Thymus (tissue), 11 donors: ENCODE measurements around the gene KLF15. TPM values are rescaled to one million over a fixed set of nuclear protein-coding genes. Genes with fewer than 3 reads are reported as not detected.

Source experiments
- DNase-seq, 9 donors: peaks; one replicate each; pipeline ENCODE4 v3.0.0-alpha.2; 2013; ENCODE audit warnings: low spot score in 9 of 9, low read depth in 6 of 9, missing footprints in 1 of 9
- H3K27ac ChIP-seq, 2 donors: one replicate each; pipeline ENCODE4 v1.5.1; 2013; ENCODE audit warnings: control low read depth in 1 of 2, low read depth in 1 of 2, low read length in 1 of 2, mild to moderate bottlenecking in 1 of 2, moderate library complexity in 1 of 2
- H3K27me3 ChIP-seq, 2 donors: one replicate each; pipeline ENCODE4 v1.5.1; 2013; ENCODE audit warnings: low read length in 1 of 2; ENCODE audit not compliant: control insufficient read depth in 2 of 2, insufficient read depth in 1 of 2
- H3K36me3 ChIP-seq, 2 donors: one replicate each; pipeline ENCODE4 v1.5.1; 2013; ENCODE audit warnings: low read length in 1 of 2, mild to moderate bottlenecking in 1 of 2, moderate library complexity in 1 of 2; ENCODE audit not compliant: control insufficient read depth in 2 of 2, insufficient read depth in 2 of 2
- H3K4me1 ChIP-seq, 2 donors: one replicate each; pipeline ENCODE4 v1.5.1; 2013; ENCODE audit warnings: low read length in 2 of 2; ENCODE audit not compliant: control insufficient read depth in 2 of 2, insufficient read depth in 2 of 2
- H3K4me3 ChIP-seq, 2 donors: one replicate each; pipeline ENCODE4 v1.5.1; 2013; ENCODE audit warnings: low read length in 2 of 2, control low read depth in 1 of 2, mild to moderate bottlenecking in 1 of 2
- H3K9me3 ChIP-seq, 2 donors: one replicate each; pipeline ENCODE4 v1.5.1; 2013; ENCODE audit warnings: low read length in 1 of 2, mild to moderate bottlenecking in 1 of 2; ENCODE audit not compliant: control insufficient read depth in 2 of 2, insufficient read depth in 1 of 2
- WGBS: extraction: QIAGEN DNeasy Blood & Tissue Kit; methylation state at CpG from one replicate; pipeline ENCODE4 v1.1.7; 2013; 5-methylcytosine and 5-hydroxymethylcytosine counted together
- polyA plus RNA-seq: library from polyadenylated mRNA; stranded (reverse); fragments of 200-250 nt; gene quantifications from one replicate; pipeline ENCODE4 v1.2.3, GENCODE V29; 2013
- total RNA-seq: library from RNA; stranded (reverse); fragments of 120-200 nt; gene quantifications from one replicate; pipeline ENCODE4 v1.2.4, GENCODE V29; 2013
- donor health status: healthy.

KLF15 gene
- total and polyA plus RNA-seq, 2 donors = 0.28 to 7.6 TPM

DNA sequence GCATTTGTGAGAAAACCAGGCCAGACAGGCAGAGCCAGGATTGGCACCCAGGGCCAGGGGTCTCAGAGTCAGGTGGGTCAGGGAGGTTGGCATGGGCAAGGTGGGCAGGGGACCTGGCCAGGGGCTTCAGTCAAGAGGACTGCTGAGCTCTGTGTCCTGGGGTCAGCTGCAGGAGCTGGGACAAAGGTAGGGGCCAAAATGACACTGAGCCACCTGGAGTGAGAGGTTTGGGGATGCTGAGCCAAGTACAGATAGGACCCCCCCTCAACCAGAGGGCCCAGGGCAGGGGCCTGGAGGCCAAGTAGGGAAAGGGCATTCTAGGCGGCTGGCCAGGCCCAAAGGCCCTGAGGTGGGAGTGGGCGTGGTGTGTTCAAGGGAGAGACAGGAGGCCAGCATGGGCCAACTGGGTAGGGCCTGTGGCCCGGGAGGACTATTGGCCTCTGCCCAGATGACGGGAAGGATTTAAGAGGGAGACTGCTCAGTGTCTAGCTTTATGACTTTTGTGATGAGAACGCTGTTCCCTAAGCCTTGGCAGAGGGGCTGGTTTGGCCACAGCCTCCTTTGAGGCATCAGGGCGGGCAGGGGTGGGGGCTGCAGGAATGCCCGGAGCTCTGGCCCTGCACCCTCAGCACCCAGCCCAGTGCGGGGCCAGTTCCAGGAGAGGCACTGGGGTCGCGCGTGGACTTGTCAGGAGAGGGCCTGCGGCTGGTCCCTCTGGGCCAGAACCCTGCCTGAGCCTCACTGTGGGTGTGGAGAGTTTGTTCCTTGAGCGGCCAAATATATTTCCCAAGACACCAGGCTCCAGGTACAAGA is 40.6 kb upstream of the KLF15 start:
- H3K4me1 ChIP-seq = no peaks in the 10 kb centered on the region
- DNase-seq = no peak
- no peak overlapping the region for H3K27ac ChIP-seq
- no peak overlapping the region for H3K4me3 ChIP-seq
- 97% methylated on average over 13 of the region's 13 CpGs for WGBS
- H3K9me3 ChIP-seq = no peaks in the 10 kb centered on the region
- peaks cover 15 to 45% of the 10 kb centered on the region in 2 donors for H3K27me3 ChIP-seq
- no peaks in the 10 kb centered on the region for H3K36me3 ChIP-seq

DNA sequence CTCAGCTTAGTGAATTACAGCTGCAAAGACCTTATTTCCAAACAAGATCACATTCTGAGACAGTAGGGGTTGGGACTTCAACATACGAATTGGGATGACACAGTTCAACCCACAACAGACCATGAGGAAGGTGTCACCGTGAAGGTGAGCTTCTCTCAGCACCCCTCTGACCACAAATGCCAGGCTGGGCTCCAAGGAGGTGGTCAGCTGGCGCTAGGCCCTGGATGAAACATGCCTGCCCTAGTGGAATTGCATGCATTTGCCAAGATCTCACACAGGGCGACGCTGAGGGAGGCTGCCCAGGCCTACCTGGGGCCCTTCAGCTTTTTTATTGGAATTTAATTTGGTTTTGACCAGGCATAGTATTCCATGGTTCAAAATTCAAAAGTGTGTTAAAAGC is 39.3 kb upstream of the KLF15 start:
- no peak overlapping the region for H3K4me3 ChIP-seq
- H3K4me1 ChIP-seq = no peaks in the 10 kb centered on the region
- no peak overlapping the region for H3K27ac ChIP-seq
- H3K9me3 ChIP-seq = no peaks in the 10 kb centered on the region
- no peaks in the 10 kb centered on the region for H3K36me3 ChIP-seq
- 94% methylated on average over 5 of the region's 5 CpGs for WGBS
- H3K27me3 ChIP-seq = peaks cover 17 to 49% of the 10 kb centered on the region in 2 donors
- DNase-seq = no peak

DNA sequence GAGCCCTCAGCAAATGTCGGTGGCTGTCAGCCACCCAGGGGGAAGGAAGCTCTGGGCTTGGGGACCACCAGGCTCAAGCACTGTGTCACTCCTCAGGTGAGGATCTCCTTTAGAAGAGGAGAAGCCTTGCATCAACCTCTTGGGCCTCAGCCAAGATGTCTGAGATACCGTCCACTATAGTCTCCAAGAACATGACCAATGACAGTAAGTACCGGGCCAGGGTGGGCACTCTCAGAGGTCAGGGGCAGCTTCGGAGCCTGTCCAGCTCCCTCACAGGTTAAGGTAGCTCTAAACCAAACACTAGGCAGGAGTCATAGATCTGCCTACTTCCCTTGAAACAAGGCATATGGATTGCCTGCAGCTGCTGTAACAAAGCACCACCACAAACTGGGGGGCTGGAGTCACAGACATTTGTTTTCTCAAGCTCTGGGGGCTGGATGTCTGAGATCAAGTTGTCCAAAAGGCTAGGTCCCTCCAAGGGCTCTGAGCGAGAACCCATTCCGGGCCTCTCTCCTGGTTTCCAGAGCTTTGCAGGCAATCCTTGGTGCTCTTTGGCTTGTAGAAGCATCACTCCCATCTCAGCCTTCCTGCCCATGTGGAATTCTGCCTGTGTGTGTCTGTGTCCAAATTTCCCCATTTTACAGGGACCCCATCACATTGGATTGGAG is 38.8 kb upstream of the KLF15 start:
- no peak overlapping the region for H3K27ac ChIP-seq
- DNase-seq = no peak
- 96% methylated on average over 6 of the region's 6 CpGs for WGBS
- no peaks in the 10 kb centered on the region for H3K4me1 ChIP-seq
- H3K36me3 ChIP-seq = no peaks in the 10 kb centered on the region
- H3K9me3 ChIP-seq = no peaks in the 10 kb centered on the region
- H3K4me3 ChIP-seq = no peak overlapping the region
- peaks cover 17 to 52% of the 10 kb centered on the region in 2 donors for H3K27me3 ChIP-seq

DNA sequence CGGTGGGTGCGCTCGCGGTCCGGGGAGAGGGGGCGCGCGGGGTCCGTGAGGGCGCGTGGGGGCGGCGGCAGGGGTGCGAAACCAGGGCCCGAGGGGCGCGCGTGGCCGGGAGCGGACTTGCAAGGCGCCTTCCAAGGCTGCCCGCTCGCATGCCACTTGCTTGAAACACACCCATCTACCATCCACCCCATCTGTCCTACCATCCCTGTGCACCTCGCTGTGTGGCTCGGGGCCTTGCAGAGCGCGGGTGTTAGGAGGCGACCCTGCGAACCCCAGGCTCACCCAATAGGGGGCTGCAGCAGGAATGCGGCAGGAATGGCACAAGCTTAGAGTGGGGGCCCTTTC is 37.7 kb upstream of the KLF15 start:
- H3K27ac ChIP-seq = no peak overlapping the region
- H3K4me1 ChIP-seq = no peaks in the 10 kb centered on the region
- no peak overlapping the region for H3K4me3 ChIP-seq
- WGBS = 15% methylated on average over 30 of the region's 30 CpGs
- H3K36me3 ChIP-seq = no peaks in the 10 kb centered on the region
- DNase-seq = no peak
- peaks cover 20 to 62% of the 10 kb centered on the region in 2 donors for H3K27me3 ChIP-seq
- no peaks in the 10 kb centered on the region for H3K9me3 ChIP-seq

DNA sequence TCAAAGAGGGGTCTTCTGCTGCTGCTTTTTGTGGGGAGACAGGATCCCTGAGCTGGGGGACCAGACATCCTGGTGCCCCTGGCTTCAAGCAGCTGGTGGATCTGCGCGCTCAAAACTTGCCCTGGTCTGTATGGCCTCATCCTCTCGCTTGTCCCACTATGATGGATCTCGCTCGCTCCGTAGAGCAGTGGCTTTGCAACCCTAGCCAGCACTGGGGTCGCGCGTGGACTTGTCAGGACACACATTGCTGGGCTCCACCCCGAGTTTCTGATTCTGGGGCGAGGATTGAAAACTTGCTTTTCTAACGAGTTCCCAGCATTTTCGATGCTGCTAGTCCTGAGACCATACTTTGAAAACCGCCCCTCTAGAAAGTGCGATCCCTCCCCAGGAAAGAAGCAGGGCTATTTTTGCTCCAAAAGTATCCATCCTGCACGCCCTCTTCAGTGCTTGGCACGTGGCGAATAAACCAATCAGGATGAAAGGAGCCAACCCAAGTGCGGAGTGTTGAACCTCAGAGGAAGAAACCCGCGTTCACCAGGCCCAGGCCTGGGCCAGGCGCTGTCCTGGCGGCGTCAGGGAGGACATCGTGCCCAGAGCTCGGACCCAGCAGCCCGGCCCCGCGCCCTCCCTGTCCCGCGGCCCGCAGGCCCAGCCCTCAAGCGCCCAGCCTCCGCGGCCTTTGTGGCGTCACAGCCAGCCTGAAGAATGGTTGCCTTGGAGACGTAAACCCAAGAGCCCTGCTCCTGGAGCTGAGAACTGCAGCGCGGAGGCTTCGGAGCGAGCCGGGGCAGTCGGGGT is 37.2 kb upstream of the KLF15 start, which contains the start of gene CFAP100:
Gene CFAP100, plus strand, starts transcription at position 731 of the 798 bp plus-strand sequence. CDS start 1,092 bp downstream, outside the sequence.
- Histone ChIP-seq H3K27ac (no peak within 1 kb of the TSS), H3K36me3 (no peaks in the 10 kb centered on the region), H3K27me3 (peaks cover 24 to 68% of the 10 kb centered on the region in 2 donors), H3K4me3 (no peak within 1 kb of the TSS), H3K4me1 (no peaks in the 10 kb centered on the region), H3K9me3 (no peaks in the 10 kb centered on the region)
- WGBS = 35% methylated on average over 43 of the region's 43 CpGs
- no peak for DNase-seq

DNA sequence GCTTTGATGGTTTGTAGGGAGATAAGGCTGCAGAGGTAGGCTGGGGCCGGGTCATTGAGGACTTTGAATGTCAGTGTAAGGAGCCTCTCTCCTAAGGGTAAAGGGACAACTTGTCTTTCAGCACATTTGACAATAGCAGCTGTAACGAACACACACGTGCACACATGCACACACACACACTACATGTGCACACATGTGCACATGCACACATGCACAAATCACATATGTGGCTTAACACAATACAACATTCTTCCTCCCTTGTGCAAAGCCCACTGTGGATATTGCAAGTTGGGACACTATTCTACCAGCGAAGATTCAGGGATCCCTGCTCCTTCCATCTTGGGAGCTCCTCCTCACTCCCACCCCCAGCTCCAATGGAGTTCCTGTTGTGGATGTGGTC is 36.4 kb upstream of the KLF15 start:
- no peak for DNase-seq
- H3K4me3 ChIP-seq = no peak overlapping the region
- H3K9me3 ChIP-seq = no peaks in the 10 kb centered on the region
- H3K36me3 ChIP-seq = no peaks in the 10 kb centered on the region
- no peak overlapping the region for H3K27ac ChIP-seq
- 87% methylated on average over 4 of the region's 4 CpGs for WGBS
- peaks cover 26 to 76% of the 10 kb centered on the region in 2 donors for H3K27me3 ChIP-seq
- peaks cover 0 to 3% of the 10 kb centered on the region in 2 donors for H3K4me1 ChIP-seq

DNA sequence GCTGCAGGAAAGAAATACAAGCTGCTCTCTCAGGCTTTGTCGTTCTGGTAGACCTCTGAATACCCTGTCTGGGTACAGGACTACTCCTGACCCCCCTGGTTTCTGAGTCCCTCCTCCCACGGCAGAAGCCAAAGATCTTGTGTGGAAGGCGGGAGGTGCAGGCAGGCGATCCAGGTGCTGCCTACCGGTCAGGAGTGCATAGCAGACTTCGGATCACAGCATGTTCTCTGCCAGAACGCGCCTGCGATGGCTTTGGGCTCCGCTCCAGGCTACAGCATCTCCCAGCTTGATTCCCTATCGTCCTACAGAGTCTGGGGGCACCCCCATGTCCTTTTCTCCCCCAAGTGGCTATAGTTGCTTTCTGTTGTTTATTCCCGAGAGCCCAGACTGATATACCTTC is 35.0 kb upstream of the KLF15 start:
- H3K4me1 ChIP-seq = peaks cover 0 to 3% of the 10 kb centered on the region in 2 donors
- peaks cover 26 to 86% of the 10 kb centered on the region in 2 donors for H3K27me3 ChIP-seq
- H3K27ac ChIP-seq = no peak overlapping the region
- H3K4me3 ChIP-seq = no peak overlapping the region
- DNase-seq = no peak
- H3K36me3 ChIP-seq = no peaks in the 10 kb centered on the region
- no peaks in the 10 kb centered on the region for H3K9me3 ChIP-seq
- 89% methylated on average over 12 of the region's 12 CpGs for WGBS

DNA sequence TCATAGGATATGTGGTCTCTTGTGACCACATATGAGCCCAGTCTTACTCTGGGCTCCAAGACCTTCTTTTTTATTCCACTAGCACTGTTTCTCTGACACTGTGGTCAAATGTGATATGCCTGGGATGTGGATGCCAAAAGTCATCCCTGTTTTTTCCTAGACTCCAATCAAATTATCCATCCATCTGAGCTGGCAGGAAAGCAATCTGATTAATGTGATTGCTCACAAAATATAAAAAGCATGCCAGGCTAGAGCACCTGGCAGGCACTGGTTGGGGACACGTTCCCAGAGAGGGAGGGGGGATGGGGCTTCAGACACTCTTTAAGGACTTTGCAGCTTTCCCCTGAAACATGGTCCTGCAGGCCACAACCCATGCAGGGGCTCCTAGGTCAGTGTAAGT is 34.4 kb upstream of the KLF15 start:
- no peak overlapping the region for H3K4me3 ChIP-seq
- no peaks in the 10 kb centered on the region for H3K9me3 ChIP-seq
- H3K4me1 ChIP-seq = peaks cover 0 to 3% of the 10 kb centered on the region in 2 donors
- no peaks in the 10 kb centered on the region for H3K36me3 ChIP-seq
- H3K27ac ChIP-seq = no peak overlapping the region
- no peak for DNase-seq
- peaks cover 26 to 85% of the 10 kb centered on the region in 2 donors for H3K27me3 ChIP-seq
- WGBS = 73% methylated on average over 1 of the region's 1 CpG

DNA sequence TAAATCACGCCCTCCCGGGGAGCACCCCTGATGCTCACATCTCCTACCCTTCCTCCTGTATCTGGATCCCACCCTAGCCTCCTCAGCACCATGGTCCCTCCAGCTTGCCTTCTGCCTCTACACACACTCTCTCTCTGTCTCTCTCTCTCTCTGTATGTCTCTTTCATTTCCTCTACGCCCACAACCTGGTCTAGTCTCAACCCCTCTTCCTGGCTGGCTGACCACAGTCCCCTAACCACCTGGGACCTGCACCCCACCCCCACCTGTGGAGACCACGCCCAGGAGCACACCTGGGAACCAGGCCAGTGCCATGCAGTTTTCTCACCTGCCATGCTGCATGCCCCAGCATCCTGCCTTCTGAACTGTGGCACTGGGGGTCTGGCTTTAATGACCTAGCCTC is 33.5 kb upstream of the KLF15 start:
- peaks cover 0 to 3% of the 10 kb centered on the region in 2 donors for H3K4me1 ChIP-seq
- H3K27me3 ChIP-seq = peaks cover 26 to 76% of the 10 kb centered on the region in 2 donors
- no peaks in the 10 kb centered on the region for H3K9me3 ChIP-seq
- no peak overlapping the region for H3K27ac ChIP-seq
- WGBS = 78% methylated on average over 4 of the region's 4 CpGs
- H3K36me3 ChIP-seq = no peaks in the 10 kb centered on the region
- H3K4me3 ChIP-seq = no peak overlapping the region
- DNase-seq = no peak
